Left lung (tissue), 10 donors: ENCODE results near the gene C1orf159. TPM values are rescaled to one million over a fixed set of nuclear protein-coding genes. Genes with fewer than 3 reads are reported as not detected.

Experiments
- ATAC-seq: fragments of 200-7000 bp; cut with Tn5 transposase; one replicate; pipeline ENCODE4 v1.9.1; 2020; ENCODE audit warnings: moderate library complexity
- DNase-seq, 4 donors: peaks; one replicate each; pipeline ENCODE4 v3.0.0-alpha.2; 2013 to 2020
- H3K27ac ChIP-seq, 2 donors: fragments of 200-600 bp; sonication (generic) in 1 of 2; one replicate each; pipeline versions ENCODE4 v1.5.0 to v1.8.0; 2020 to 2021
- H3K27me3 ChIP-seq, 2 donors: fragments of 200-600 bp; sonication (generic) in 1 of 2; one replicate each; pipeline versions ENCODE4 v1.5.0 to v1.8.0; 2020 to 2021
- H3K36me3 ChIP-seq, 2 donors: fragments of 200-600 bp; sonication (generic) in 1 of 2; one replicate each; pipeline versions ENCODE4 v1.5.0 to v1.8.0; 2020 to 2021
- H3K4me1 ChIP-seq, 2 donors: fragments of 200-600 bp; one replicate each; pipeline ENCODE4 v1.8.0; 2021
- H3K4me3 ChIP-seq, 2 donors: fragments of 200-600 bp; sonication (generic) in 1 of 2; one replicate each; pipeline versions ENCODE4 v1.5.0 to v1.8.0; 2020 to 2021; ENCODE audit warnings: mild to moderate bottlenecking in 1 of 2
- H3K9me3 ChIP-seq, 2 donors: fragments of 200-600 bp; sonication (generic) in 1 of 2; one replicate each; pipeline versions ENCODE4 v1.5.0 to v1.8.0; 2020 to 2021
- CTCF ChIP-seq, 2 donors: fragments of 200-600 bp; sonication (generic) in 1 of 2; IDR thresholded peaks; one replicate each; pipeline versions ENCODE4 v1.5.0 to v1.8.0; 2021; ENCODE audit warnings: antibody characterized with exemption in 2 of 2
- intact Hi-C, 2 donors: fragments of 100-400 bp; cut with DNase I; formaldehyde crosslinking; loops; one replicate each; pipeline versions ENCODE4 v1.11.2 to v1.14.2; 2022
- polyA plus RNA-seq, 6 donors: library from polyadenylated mRNA; unstranded; fragments of 120-200 nt; gene quantifications; one replicate each; pipeline ENCODE4 v1.2.1, GENCODE V29; 2013; ENCODE audit not compliant: insufficient read length in 6 of 6
- total RNA-seq, 2 donors: library from RNA; stranded (reverse); fragmentation: NEBNext Ultra II Directional; extraction: Animal tissue kit (Norgen Biotek cat#: 25700); gene quantifications; one replicate each; pipeline ENCODE4 v1.2.1, GENCODE V29; 2021
- donor health status: DM: no; HTN: yes; CAD: no.
- donor health status: DM: no; HTN: no; CAD: no.

The C1orf159 gene
- total and polyA plus RNA-seq, 8 donors = 7.7 to 16.0 (median 10.1) TPM

GRCh38 chr1:1160281-1160930 lies 44.5 kb upstream of the C1orf159 start:
- TF ChIP-seq CTCF (IDR thresholded peaks at IDR 0.05) = no peak
- DNase-seq (no peak), ATAC-seq (no peak)
- H3K36me3 ChIP-seq = no peaks in the 10 kb centered on the region
- no peak overlapping the region for H3K27ac ChIP-seq
- intact Hi-C loops = no loop called here
- H3K4me1 ChIP-seq = peaks cover 5 to 12% of the 10 kb centered on the region in 2 donors
- peaks cover 6 to 33% of the 10 kb centered on the region in 2 donors for H3K27me3 ChIP-seq
- H3K9me3 ChIP-seq = no peaks in the 10 kb centered on the region
- no peak overlapping the region for H3K4me3 ChIP-seq

- intact Hi-C loops = no loop called here
- Histone ChIP-seq H3K4me1 (peaks cover 5 to 12% of the 10 kb centered on the region in 2 donors), H3K27ac (peak overlapping the region; percentile 95), H3K9me3 (no peaks in the 10 kb centered on the region), H3K36me3 (no peaks in the 10 kb centered on the region), H3K4me3 (peak overlapping the region; percentile 48 to 56), H3K27me3 (peaks cover 0 to 12% of the 10 kb centered on the region in 2 donors)
- ATAC-seq (peak; percentile 57), DNase-seq (peak in 2 of 4 donors; percentile 52 to 56)
- no peak for TF ChIP-seq CTCF (IDR thresholded peaks at IDR 0.05)
These were observed 42.2 kb upstream of the C1orf159 start for GRCh38 chr1:1157914-1158710.

GRCh38 chr1:1157426-1157913 lies 41.6 kb upstream of the C1orf159 start:
- no peaks in the 10 kb centered on the region for H3K36me3 ChIP-seq
- peaks cover 0 to 6% of the 10 kb centered on the region in 2 donors for H3K27me3 ChIP-seq
- H3K4me1 ChIP-seq = peaks cover 5 to 12% of the 10 kb centered on the region in 2 donors
- peak overlapping the region; percentile 95 for H3K27ac ChIP-seq
- ATAC-seq (peak; percentile 94), DNase-seq (peak in 3 of 4 donors; percentile 89 to 96 (median 92))
- peak overlapping the region; percentile 48 to 56 for H3K4me3 ChIP-seq
- no peak for TF ChIP-seq CTCF (IDR thresholded peaks at IDR 0.05)
- intact Hi-C loops = no loop called here
- no peaks in the 10 kb centered on the region for H3K9me3 ChIP-seq

GRCh38 chr1:1157033-1157365 lies 41.1 kb upstream of the C1orf159 start:
- Histone ChIP-seq H3K4me3 (no peak overlapping the region), H3K27ac (no peak overlapping the region), H3K4me1 (peaks cover 5 to 12% of the 10 kb centered on the region in 2 donors), H3K27me3 (peaks cover 0 to 1% of the 10 kb centered on the region in 2 donors), H3K36me3 (no peaks in the 10 kb centered on the region), H3K9me3 (no peaks in the 10 kb centered on the region)
- no peak for TF ChIP-seq CTCF (IDR thresholded peaks at IDR 0.05)
- DNase-seq = no peak
- no peak for ATAC-seq
- intact Hi-C loops = no loop called here
